Astrocyte (in vitro differentiated cells and primary cell): ENCODE measurements around the gene MAPKAP1.
A peak's percentile ranks its signal among the peaks of the same experiment; 100 is the strongest.

Experiments
- EZH2 ChIP-seq: IDR thresholded peaks from 2 replicates; pipeline ENCODE4 v1.6.1; 2012; ENCODE audit warnings: mild to moderate bottlenecking, low read length, inconsistent platforms; ENCODE audit not compliant: insufficient read depth
- TF ChIP-seq, protein P1 (sequence below): IDR thresholded peaks from 2 replicates; pipeline ENCODE4 v1.5.1; 2011; ENCODE audit warnings: low read depth, mild to moderate bottlenecking, inconsistent platforms, low read length, moderate library complexity; ENCODE audit not compliant: insufficient read depth

DNA sequence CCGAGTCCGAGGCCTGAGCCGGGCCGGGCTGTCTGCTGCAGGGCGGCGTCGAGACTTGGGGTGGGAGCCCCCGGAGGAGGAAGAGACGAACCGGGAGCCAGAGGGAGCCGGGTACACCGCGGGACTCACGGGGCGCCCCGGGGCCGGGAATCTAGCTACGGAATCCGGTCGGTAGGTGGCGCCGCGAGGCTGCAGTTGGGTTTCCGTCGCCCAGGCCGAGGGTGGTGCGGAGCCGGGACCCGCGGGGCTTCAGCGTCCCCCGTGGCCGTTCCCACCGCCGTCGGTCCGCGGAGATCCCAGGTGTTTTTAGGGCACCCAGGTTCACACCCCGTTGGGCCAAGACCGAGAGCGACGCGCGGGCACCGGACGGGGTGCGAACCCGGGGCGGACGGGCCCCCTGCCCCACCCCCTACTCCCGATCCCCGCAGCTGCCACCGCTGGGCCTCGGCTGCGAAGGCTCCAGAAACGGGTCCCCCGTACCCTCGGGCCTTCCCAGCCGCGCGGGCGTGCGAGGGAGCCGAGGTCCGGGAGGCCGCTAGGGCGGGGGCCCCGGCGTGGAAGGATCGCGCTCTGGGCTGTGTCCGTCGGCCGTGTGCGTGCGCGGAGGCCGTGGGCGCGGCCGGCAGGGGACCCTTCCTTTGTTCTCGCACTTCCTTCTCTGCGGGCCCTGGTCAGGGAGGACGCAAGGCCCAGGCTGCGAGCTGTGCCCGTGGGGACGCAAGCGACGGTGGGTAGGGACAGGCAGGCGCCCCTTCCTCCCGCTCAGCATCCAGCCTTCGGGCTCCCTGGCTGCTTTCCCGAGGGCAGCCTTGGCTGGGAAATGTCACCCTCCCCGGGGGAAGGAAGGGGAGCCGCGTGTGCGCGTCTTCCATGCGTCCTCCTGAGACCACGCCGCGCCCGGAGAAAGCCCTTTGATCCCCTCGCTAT is 298.8 kb downstream of the MAPKAP1 start:
- TF ChIP-seq, protein P1, sequence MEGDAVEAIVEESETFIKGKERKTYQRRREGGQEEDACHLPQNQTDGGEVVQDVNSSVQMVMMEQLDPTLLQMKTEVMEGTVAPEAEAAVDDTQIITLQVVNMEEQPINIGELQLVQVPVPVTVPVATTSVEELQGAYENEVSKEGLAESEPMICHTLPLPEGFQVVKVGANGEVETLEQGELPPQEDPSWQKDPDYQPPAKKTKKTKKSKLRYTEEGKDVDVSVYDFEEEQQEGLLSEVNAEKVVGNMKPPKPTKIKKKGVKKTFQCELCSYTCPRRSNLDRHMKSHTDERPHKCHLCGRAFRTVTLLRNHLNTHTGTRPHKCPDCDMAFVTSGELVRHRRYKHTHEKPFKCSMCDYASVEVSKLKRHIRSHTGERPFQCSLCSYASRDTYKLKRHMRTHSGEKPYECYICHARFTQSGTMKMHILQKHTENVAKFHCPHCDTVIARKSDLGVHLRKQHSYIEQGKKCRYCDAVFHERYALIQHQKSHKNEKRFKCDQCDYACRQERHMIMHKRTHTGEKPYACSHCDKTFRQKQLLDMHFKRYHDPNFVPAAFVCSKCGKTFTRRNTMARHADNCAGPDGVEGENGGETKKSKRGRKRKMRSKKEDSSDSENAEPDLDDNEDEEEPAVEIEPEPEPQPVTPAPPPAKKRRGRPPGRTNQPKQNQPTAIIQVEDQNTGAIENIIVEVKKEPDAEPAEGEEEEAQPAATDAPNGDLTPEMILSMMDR, result peak; percentile 51
- no peak for TF ChIP-seq EZH2
